Stimulated activated CD4-positive, alpha-beta T cell treated with anti-CD3 and anti-CD28 coated beads, TNF-alpha, amount 100 ng/mL, for 48 hours (primary cell): ENCODE results near the gene KLC1.
A peak's percentile ranks its signal among the peaks of the same experiment; 100 is the strongest.
"Not testable (repeated sequence)": the region's sequence is repeated elsewhere in the genome, so short reads cannot be mapped to it uniquely, and the experiment has no call there.

ENCODE experiments used
- DNase-seq, 3 donors: peaks; one replicate each; pipeline ENCODE4 v3.0.0-alpha.2; 2020; ENCODE audit warnings: low read depth in 3 of 3

The KLC1 gene

DNA sequence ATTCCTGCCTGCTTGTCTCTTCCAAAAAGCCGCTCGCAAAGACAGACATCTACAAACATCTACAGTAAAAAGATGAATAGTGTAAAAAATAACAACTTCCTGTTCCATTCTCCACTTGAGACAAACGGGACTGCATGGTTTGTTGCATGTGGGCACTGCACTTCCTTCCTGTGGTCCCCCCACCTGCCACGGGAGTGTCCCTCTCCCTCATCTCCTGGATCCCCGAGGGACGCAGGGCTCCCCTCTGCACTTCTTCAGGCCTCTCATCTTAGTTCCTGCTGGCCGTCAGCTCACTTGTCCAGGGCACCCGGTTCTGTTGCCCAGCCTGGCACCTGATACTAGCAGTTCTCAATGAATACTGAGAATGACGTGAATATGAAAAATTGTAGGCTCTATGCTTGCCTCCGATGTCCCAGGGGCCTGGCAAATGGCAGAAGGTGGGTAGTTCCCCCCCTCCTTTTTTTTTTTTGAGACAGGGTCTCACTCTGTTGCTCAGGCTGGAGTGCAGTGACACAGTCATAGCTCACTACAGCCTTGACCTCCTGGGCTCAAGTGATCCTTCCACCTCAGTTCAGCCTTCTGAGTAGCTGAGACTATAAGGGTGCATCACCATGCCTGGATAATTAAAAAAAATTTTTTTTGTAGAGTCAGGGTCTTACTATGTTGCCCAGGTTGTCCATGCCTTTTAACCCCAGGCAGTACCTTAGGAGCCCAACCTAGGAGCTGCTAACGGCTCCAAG lies 3.5 kb upstream of the KLC1 start:
- DNase-seq: no peak

DNA sequence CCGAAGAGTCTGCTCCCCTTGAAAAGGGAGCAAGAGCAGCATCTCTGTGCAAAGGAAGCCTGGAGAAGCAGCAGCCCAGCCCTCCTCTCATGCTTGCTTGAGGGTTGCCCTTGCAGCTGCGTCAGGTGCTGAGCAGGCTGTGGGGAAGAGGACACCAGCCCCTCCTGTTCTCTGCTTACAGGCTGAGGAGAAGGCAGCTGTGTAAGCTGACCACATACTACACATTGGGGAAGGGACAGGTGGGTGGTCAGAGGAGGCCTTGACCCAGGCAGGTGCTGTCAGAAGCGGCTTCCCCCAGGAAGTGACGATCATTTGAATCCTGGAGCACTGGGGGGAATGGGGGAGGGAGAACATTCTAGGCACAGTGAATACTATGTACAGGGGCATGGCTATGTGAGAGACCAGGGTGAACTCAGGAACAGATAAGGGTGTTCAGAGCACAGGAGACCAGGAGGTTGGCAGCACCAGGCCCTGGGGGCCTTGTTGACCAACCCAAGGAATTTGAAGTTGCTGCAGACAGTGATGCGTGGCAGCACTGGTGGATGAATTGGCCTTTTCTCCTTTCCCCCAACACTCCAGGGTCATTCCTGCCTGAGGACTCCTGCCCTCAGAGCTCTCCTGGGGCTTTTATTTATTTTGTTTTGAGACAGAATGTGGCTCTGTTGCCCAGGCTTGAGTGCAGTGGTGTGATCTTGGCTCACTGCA lies 2.7 kb upstream of the KLC1 start:
- DNase-seq: no peak

DNA sequence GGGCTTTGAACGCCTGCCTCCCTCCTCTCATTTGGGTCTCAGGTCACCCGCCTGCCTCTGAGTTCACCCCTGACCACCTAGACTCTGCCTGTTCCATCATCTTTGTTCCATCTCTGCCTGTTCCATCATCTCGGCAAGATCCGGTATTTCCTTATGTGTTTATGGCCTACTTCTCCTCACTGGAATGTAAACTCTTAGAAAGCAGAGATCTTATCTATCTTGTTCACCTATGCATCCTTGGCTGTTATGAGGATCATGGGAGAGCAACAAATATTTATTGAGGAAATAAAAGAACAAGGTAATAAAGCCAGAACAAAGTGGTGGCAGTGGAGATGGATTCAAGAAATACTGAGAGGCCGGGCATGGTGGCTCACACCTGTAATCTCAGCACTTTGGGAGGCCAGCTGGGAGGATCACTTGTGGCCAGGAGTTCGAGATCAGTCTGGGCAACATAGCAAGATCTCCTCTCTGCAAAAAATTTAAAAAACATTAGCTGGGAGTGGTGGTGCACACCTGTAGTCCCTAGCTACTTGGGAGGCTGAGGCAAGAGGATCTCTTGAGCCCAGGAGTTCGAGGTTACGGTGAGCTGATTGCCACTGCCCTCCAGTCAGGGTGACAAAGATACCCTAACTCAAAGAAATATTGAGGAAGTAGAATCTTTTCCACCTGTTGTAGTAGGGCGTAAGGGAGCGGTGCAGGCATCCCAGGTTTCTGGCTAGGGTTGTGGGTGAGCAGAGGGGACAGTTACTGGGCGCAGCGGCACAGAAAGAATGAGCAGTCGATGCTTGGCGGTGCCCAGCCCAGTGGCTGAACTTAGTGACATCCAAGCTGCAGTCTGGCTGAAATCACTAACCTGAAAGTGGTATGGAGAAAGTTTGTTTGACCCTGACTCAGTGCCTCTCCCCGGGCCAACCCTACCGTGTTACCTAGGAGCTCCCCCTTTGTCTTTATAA lies 1.7 kb upstream of the KLC1 start:
- DNase-seq: no peak

DNA sequence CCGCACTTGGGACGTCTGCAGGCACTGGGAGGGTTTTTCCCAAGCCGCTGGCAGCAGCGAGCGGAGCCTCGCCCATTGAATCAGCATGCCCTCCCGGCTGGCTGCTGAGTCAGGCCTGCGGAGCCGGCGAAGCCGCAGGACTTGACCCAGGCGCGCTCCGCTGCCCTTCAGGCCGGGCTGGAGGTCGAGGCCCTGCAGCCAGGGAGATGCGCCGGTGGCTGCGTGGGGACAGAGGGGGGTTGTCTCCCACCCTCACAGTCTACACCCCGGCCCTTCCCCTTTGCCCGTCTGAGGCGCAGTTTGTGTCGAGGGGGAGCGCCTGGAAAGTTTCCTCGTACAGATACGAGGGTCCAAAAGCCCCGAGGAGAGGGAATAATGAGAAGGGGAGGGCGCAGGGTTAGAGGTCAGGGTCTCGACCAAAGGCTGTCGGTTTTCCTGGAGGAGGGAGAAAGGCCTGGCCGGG lies 759 bp upstream of the KLC1 start:
- no peak for DNase-seq

DNA sequence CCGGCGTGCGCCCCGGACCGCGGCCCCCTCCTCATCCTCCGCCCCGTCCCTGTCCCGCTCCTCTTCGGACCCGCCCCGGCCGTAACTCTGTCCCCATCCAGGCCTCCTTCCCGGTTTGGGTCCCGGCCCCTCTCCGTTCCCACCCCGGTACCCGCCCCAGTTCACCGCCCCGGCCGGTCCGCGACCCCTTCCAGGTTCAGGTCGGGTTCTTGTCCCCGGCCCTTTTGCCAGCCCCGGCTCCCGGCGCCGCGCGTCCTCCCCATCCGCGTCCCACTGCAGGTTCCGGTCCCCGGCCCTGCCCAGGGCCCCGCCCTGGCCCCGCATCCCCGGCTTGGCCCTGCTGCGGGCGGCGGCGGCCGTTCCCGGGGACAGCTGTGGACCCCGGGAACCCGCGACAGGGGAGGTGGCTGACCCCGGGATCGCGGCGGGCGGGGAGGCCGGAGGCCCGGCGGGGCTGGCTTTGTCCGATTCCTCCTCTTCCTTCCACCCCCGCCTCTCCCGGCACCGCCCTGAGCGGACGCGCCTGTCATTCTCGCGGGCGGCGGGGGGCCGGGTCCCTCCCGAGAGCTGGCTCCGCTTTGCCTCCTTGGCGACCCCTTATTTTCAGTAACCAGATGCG lies 601 bp downstream of the KLC1 start:
- peak in 2 of 3 donors; percentile 22 to 48 for DNase-seq

DNA sequence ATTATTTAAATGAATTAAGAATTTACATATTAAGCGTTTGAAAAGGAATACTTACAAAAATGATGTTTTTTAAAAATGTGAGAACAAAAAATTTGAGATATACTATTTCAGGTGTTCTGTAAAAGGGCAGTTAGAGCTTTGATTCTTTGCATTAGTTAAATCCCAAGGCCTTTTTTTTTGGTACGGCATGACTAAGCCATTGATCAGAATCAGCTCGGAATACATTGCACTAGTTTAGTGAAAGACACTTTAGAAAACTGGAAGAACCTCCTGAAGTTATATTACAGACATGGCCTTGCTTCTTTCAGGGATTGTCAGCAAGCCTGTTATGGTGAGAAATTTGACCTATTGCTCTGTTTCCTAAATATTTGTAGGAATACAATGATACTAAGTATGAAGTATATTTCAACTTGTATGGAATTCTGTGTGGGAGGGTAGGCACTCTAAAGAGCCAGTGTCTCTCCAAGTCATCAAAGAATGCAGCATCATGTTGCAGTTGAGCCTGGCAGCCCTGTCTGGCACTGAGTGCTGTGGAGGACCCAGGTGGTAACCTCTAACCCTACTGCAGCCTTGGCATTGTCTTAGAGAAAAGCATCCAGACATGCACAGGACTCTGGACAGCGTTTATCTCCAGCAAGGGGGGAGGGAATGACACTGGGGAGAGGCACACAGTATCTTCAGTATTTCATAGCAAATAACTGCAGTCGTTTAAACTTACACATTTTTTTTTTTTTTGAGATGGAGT lies 1.5 kb downstream of the KLC1 start:
- DNase-seq: no peak

DNA sequence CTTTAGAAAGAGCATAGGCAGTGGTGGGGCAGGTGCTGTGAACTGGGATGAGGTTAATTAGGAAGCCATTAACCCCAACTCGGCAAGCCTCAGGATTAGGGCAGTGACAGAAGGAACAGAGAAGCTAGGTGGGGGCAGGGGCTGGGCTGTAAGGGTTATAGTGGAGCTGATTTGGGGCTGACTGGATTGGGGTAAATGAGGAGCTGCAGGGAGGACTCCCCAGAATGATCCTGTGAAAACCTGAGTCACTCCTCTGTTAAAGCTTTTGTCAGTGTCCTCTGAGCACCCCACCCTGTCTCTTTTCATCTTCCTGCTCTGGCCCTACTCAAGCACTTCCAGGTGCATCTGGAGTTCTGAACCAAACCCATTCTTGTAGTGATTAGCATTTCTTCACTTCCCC lies 4.4 kb downstream of the KLC1 start:
- no peak for DNase-seq

DNA sequence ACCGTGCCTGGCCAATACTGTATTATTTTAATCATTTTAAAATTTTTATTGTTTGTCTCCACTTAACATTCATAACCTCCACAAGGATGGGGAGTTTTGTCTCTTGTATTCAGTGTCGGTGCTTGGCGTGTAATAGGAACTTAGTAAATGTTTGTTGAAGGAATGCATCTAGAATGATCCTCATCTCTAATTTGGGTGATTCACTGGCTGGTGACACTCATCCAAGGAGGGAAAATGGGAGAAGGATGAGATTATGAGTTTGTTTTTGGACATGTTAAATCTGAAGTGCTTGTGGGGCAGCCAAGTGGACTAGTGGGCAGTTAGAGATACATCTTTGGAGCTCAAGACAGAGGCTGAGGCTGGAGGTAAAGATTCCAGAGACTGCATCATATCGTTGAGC lies 5.1 kb downstream of the KLC1 start:
- no peak for DNase-seq

DNA sequence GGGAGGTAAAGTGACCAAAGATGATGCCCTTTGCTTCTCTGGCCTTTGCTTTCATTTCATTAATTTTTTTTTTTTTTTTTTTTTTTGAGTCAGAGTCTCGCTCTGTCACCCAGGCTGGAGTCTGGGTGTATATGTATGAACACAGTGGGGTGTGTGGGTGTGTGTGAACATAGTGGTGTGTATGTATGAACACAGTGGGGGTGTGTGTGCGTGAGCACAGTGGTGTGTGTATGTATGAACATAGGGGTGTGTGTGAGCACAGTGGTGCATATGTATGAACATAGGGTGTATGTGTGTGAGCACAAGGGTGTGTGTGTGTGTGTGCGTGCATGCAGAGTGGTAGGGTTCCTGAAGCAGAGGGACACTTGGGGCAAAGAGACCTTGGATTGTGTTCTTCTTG lies 9.6 kb downstream of the KLC1 start:
- peak in 1 of 3 donors; percentile 2 for DNase-seq

DNA sequence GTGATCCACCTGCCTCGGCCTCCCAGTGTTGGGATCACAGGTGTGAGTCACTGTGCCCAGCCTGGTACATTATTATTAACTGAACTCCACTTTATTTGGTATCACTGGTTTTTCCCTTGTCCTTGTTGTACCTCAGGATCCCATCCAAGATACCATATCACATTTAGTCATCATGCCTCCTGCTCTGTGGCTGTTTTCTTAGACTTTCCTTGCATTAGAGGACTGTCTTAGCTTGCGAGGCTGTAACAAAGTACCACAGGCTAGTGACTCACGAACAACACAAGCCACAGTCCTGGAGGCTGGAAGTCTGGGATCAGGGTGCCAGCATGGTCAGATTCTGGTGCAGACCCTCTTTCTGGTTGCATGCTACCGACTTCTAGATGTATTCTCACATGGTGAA lies 12.2 kb downstream of the KLC1 start:
- no peak for DNase-seq

DNA sequence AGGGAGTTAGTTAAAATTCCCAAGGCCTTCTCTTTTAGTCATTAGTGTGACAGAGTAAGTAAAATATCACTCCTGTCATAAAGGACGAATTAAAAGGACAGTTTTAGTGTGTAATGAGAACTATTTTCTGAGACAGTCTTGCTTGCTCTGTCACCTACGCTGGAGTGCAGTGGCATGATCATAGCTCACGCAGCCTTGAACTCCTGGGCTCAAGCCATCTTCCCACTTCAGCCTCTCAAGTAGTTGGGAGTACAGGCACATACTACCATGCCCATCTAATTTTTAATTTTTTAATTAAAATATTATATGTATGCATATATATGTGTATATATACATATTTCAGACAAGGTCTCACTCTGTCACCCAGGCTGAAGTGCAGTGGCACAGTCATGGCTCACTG lies 17.2 kb downstream of the KLC1 start:
- no peak for DNase-seq

DNA sequence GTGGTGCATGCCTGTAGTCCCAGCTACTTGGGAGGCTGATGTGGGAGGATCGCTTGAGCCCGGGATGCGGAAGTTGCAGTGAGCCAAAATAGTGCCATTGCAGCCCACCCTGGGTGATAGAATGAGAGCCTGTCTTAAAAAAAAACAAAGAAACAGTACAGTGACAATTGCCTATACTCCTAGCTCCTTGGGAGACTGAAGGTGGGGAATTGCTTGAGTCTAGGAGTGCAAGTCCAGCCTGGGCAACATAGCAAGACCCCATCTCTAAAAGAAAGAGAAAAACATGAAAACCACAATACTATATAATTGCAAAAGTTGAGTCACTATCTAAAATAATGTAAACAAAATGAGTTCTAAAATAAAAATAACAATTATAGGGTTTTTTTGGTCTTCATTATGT lies 20.0 kb downstream of the KLC1 start:
- DNase-seq: no peak

DNA sequence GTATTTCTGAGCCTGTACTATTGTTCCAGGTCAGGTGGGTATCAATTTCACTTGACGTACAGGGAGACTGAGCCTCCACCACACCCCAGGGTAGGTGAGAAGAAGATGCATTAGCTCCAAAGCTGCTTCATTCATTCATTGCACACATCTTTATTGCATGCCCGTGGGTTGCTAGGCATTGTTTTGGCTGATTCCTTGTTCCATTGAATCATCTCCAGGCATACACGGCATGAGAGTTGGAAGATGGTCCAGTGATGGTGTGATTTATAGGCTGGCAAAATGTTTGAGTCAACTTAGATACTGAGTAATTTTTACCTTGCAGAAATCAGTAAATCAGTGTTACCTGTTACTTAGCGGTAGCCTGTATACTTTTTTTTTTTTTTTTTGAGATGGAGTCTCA lies 21.2 kb downstream of the KLC1 start:
- DNase-seq: no peak

DNA sequence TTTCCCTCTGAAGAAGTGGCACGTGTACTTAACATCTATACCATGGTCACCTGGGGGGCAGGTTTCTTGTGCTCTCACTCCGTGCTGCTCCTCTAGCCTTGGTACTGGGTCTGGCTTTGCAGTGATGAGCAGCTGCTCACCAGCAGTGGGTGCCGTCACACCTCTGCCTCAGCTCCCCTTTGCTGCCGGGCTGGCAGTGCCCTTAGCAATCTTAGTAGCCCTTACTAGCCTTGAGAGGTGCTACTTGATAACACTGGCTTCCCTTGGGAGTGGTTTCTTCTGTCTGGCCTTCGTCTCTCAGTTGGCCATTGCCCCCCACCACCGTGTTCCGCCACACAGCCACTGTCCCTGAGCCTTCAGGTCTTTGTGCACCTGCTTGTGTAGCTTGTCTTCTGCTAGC lies 22.6 kb downstream of the KLC1 start:
- no peak for DNase-seq

DNA sequence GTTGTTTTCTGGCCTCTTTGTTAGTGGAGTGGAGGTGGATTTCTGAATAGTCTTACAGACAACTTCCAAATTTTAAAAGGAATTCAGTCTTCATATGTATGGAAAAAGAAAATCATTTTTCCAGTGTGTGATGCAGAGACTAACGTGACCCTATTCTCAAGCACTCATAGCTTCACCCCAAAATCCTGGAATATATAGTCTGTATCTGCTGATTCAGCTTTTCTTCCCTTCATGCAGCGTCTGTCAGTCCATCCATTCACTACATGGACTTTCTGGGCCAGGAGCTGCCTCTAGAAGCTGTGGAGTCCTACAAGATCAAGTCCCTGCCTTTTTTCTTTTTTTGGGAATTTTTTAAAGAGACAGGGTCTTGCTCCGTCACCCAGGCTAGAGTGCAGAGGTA lies 23.8 kb downstream of the KLC1 start:
- no peak for DNase-seq

DNA sequence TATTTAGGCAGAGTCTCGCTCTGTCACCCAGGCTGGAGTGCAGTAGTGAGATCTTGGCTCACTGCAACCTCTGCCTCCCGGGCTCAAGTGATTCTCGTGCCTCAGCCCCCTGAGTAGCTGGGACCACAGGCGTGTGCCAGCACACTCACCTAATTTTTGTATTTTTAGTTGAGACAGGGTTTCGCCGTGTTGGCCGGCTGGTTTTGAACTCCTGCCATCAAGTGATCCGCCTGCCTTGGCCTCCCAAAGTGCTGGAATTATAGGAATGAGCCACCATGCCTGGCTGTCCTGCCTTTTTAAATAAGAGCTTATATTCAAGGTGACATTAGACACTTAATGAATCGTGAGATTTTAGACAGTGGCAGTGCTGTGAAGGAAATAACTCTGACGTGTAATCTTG lies 24.3 kb downstream of the KLC1 start:
- DNase-seq: not testable (repeated sequence)

DNA sequence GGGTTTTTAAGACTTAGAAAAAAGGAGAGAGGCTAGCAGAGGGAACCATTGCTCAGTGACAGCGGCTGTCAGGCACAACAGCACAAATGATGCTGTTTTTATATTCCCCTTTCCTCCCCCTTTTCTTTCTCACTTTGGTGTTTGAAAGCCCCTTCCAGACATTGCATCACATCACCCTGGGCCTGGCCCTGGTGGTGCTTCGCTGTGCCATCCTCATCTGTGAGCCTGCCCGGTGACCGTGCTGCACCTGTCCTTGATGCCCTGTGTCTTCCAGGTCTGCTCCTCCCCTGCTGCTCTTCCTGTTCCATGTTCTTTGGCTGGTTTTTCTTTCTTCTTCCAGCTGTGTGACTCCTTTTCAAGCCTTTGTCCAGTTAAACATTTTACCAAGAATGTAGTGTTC lies 24.8 kb downstream of the KLC1 start:
- DNase-seq: no peak

DNA sequence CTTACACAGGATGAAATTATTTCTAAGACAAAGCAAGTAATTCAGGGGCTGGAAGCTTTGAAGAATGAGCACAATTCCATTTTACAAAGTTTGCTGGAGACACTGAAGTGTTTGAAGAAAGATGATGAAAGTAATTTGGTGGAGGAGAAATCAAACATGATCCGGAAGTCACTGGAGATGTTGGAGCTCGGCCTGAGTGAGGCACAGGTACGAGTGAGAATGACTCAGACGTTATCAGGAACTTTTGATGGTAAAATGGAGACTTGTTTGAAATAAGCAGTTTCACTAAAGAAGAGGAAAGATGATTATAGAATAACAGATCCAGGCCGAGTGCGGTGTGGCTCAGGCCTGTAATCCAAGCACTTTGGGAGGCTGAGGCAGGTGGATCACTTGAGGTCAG lies 25.6 kb downstream of the KLC1 start:
- no peak for DNase-seq

DNA sequence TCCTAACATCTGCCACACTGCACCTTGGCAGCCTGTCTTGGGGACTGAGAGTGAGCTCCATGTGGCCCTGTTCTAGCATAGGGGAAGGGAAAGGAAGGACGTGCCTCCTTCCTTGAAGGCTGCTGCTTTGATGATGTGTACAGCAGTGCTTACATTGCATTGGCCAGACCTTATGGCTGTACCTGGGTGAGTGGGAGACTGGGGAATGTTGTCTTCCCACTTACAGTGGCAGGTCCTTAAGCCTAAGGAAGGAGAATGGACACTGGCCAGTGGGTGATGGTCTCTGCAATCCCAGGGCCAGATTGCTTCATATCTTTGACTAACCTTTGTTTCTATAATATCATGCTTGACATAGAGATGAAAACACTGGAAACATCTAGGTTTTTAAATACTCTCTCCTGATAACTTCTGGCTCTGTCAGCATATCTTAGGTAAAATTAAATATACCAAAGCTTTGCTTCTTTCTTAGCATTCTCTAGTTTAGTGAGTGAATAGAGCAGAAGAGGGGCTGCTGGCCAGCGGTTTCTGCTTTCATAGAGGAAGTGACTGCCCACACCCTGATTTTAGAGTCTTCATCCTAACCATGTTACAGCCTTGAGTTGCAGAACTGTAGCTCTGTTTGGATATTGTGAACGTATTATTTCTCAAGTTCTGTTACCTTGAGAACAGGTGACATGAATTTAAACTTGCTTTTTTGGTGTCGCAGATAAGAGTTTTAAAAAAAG lies 27.2 kb downstream of the KLC1 start:
- no peak for DNase-seq

DNA sequence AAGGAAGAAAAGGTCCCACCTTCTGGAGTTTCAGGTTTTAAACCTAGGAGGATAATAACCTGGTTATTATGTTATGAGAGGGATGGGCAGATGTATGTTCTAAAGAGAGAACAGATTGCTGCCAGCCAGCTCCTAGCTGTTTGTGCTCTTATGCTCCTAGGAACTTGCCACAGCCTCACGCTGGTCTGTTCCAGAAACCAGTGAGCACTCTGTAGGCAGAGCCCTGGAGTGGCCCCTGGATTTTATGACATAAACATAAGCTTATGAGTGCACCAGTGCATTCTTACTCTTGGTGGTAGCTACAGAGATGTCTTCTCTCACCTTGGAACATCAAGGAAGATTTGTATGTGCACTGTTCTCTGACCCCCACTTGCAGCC lies 27.7 kb downstream of the KLC1 start:
- no peak for DNase-seq

DNA sequence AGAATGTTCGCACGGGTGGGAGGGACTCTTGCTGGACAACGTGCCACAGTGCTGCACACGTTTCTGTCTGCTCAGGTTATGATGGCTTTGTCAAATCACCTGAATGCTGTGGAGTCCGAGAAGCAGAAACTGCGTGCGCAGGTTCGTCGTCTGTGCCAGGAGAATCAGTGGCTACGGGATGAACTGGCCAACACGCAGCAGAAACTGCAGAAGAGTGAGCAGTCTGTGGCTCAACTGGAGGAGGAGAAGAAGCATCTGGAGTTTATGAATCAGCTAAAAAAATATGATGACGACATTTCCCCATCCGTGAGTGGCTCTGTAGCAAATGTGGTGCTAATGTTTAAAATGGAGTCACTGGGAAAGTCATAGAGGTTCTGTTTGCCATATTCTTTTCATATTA lies 28.5 kb downstream of the KLC1 start:
- no peak for DNase-seq
